ENCODE data around the gene HAUS8.

The HAUS8 gene

GRCh38 chr19:17079710-17080439, 4.6 kb upstream of the HAUS8 start:
- Histone ChIP-seq H3K9ac (ENCODE audit: low read length) (peak overlapping the region; percentile 94), H3K9me3 (ENCODE audit: control insufficient read depth, low read length) (no peaks in the 10 kb centered on the region), H3K36me3 (ENCODE audit: control insufficient read depth, insufficient read depth, low read length, severe bottlenecking) (no peaks in the 10 kb centered on the region), H3K27me3 (replicated peaks; ENCODE audit: control insufficient read depth, insufficient read depth, low read length) (no peaks in the 10 kb centered on the region), H3K4me1 (ENCODE audit: control insufficient read depth, insufficient read depth, low read length) (peaks cover 50% of the 10 kb centered on the region), H3K4me3 (ENCODE audit: low read length) (peak overlapping the region; percentile 81)
- peak; percentile 97 for DNase-seq (ENCODE audit: low read depth)

- Histone ChIP-seq H3K9me3 (ENCODE audit: control insufficient read depth, low read length) (no peaks in the 10 kb centered on the region), H3K36me3 (ENCODE audit: control insufficient read depth, insufficient read depth, low read length, severe bottlenecking) (no peaks in the 10 kb centered on the region), H3K4me3 (ENCODE audit: low read length) (peak overlapping the region; percentile 81), H3K4me1 (ENCODE audit: control insufficient read depth, insufficient read depth, low read length) (peaks cover 57% of the 10 kb centered on the region), H3K9ac (ENCODE audit: low read length) (peak overlapping the region; percentile 94), H3K27me3 (replicated peaks; ENCODE audit: control insufficient read depth, insufficient read depth, low read length) (no peaks in the 10 kb centered on the region)
- DNase-seq (ENCODE audit: low read depth) = no peak
These were observed 3.9 kb upstream of the HAUS8 start for GRCh38 chr19:17078920-17079709.

GRCh38 chr19:17078036-17078919, 3.0 kb upstream of the HAUS8 start:
- Histone ChIP-seq H3K4me3 (ENCODE audit: low read length) (peak overlapping the region; percentile 81), H3K27me3 (replicated peaks; ENCODE audit: control insufficient read depth, insufficient read depth, low read length) (no peaks in the 10 kb centered on the region)
- no peak for DNase-seq (ENCODE audit: low read depth)

GRCh38 chr19:17077447-17078028, 2.3 kb upstream of the HAUS8 start:
- no peaks in the 10 kb centered on the region for H3K9me3 ChIP-seq (ENCODE audit: control insufficient read depth, low read length)
- H3K4me3 ChIP-seq (ENCODE audit: low read length) = peak overlapping the region; percentile 94
- no peaks in the 10 kb centered on the region for H3K36me3 ChIP-seq (ENCODE audit: control insufficient read depth, insufficient read depth, low read length, severe bottlenecking)
- H3K27me3 ChIP-seq (replicated peaks; ENCODE audit: control insufficient read depth, insufficient read depth, low read length) = no peaks in the 10 kb centered on the region
- no peak for DNase-seq (ENCODE audit: low read depth)
- H3K4me1 ChIP-seq (ENCODE audit: control insufficient read depth, insufficient read depth, low read length) = peaks cover 57% of the 10 kb centered on the region
- H3K9ac ChIP-seq (ENCODE audit: low read length) = peak overlapping the region; percentile 96

More at GRCh38 chr19:17078036-17078919, 3.0 kb upstream of the HAUS8 start:
- no peaks in the 10 kb centered on the region for H3K36me3 ChIP-seq (ENCODE audit: control insufficient read depth, insufficient read depth, low read length, severe bottlenecking)
- no peaks in the 10 kb centered on the region for H3K9me3 ChIP-seq (ENCODE audit: control insufficient read depth, low read length)
- H3K4me1 ChIP-seq (ENCODE audit: control insufficient read depth, insufficient read depth, low read length) = peaks cover 58% of the 10 kb centered on the region
- peak overlapping the region; percentile 94 for H3K9ac ChIP-seq (ENCODE audit: low read length)

- no peaks in the 10 kb centered on the region for H3K27me3 ChIP-seq (replicated peaks; ENCODE audit: control insufficient read depth, insufficient read depth, low read length)
- peak overlapping the region; percentile 96 for H3K9ac ChIP-seq (ENCODE audit: low read length)
- peak overlapping the region; percentile 94 for H3K4me3 ChIP-seq (ENCODE audit: low read length)
- H3K4me1 ChIP-seq (ENCODE audit: control insufficient read depth, insufficient read depth, low read length) = peaks cover 47% of the 10 kb centered on the region
- DNase-seq (ENCODE audit: low read depth) = peak; percentile 42
- no peaks in the 10 kb centered on the region for H3K9me3 ChIP-seq (ENCODE audit: control insufficient read depth, low read length)
- H3K36me3 ChIP-seq (ENCODE audit: control insufficient read depth, insufficient read depth, low read length, severe bottlenecking) = no peaks in the 10 kb centered on the region
These were observed 1.3 kb upstream of the HAUS8 start for GRCh38 chr19:17076543-17076991.

- H3K9ac ChIP-seq (ENCODE audit: low read length) = peak overlapping the region; percentile 96
These were observed 751 bp upstream of the HAUS8 start for GRCh38 chr19:17075864-17076542.

GRCh38 chr19:17074634-17075034, 618 bp downstream of the HAUS8 start:
- H3K9me3 ChIP-seq (ENCODE audit: control insufficient read depth, low read length) = no peaks in the 10 kb centered on the region
- no peaks in the 10 kb centered on the region for H3K27me3 ChIP-seq (replicated peaks; ENCODE audit: control insufficient read depth, insufficient read depth, low read length)
- peaks cover 39% of the 10 kb centered on the region for H3K4me1 ChIP-seq (ENCODE audit: control insufficient read depth, insufficient read depth, low read length)
- H3K36me3 ChIP-seq (ENCODE audit: control insufficient read depth, insufficient read depth, low read length, severe bottlenecking) = no peaks in the 10 kb centered on the region
- no peak for DNase-seq (ENCODE audit: low read depth)
- peak overlapping the region; percentile 95 for H3K9ac ChIP-seq (ENCODE audit: low read length)
- peak overlapping the region; percentile 97 for H3K4me3 ChIP-seq (ENCODE audit: low read length)

More at GRCh38 chr19:17075864-17076542, 751 bp upstream of the HAUS8 start:
- Histone ChIP-seq H3K4me1 (ENCODE audit: control insufficient read depth, insufficient read depth, low read length) (peaks cover 47% of the 10 kb centered on the region), H3K27me3 (replicated peaks; ENCODE audit: control insufficient read depth, insufficient read depth, low read length) (no peaks in the 10 kb centered on the region), H3K36me3 (ENCODE audit: control insufficient read depth, insufficient read depth, low read length, severe bottlenecking) (no peaks in the 10 kb centered on the region), H3K9me3 (ENCODE audit: control insufficient read depth, low read length) (no peaks in the 10 kb centered on the region), H3K4me3 (ENCODE audit: low read length) (peak overlapping the region; percentile 94)
- DNase-seq (ENCODE audit: low read depth) = peak; percentile 66

- H3K9me3 ChIP-seq (ENCODE audit: control insufficient read depth, low read length) = no peaks in the 10 kb centered on the region
- H3K4me1 ChIP-seq (ENCODE audit: control insufficient read depth, insufficient read depth, low read length) = peaks cover 33% of the 10 kb centered on the region
- H3K27me3 ChIP-seq (replicated peaks; ENCODE audit: control insufficient read depth, insufficient read depth, low read length) = no peaks in the 10 kb centered on the region
- H3K36me3 ChIP-seq (ENCODE audit: control insufficient read depth, insufficient read depth, low read length, severe bottlenecking) = no peaks in the 10 kb centered on the region
- DNase-seq (ENCODE audit: low read depth) = no peak
- peak overlapping the region; percentile 97 for H3K4me3 ChIP-seq (ENCODE audit: low read length)
- peak overlapping the region; percentile 95 for H3K9ac ChIP-seq (ENCODE audit: low read length)
These were observed 1.2 kb downstream of the HAUS8 start for GRCh38 chr19:17073869-17074633.

GRCh38 chr19:17070912-17071311, 4.3 kb downstream of the HAUS8 start:
- Histone ChIP-seq H3K4me3 (ENCODE audit: low read length) (no peak overlapping the region), H3K27me3 (replicated peaks; ENCODE audit: control insufficient read depth, insufficient read depth, low read length) (no peaks in the 10 kb centered on the region), H3K4me1 (ENCODE audit: control insufficient read depth, insufficient read depth, low read length) (peaks cover 8% of the 10 kb centered on the region), H3K9me3 (ENCODE audit: control insufficient read depth, low read length) (no peaks in the 10 kb centered on the region), H3K9ac (ENCODE audit: low read length) (no peak overlapping the region), H3K36me3 (ENCODE audit: control insufficient read depth, insufficient read depth, low read length, severe bottlenecking) (peaks cover 10% of the 10 kb centered on the region)
- no peak for DNase-seq (ENCODE audit: low read depth)

GRCh38 chr19:17070421-17070820, 4.8 kb downstream of the HAUS8 start:
- H3K9me3 ChIP-seq (ENCODE audit: control insufficient read depth, low read length) = no peaks in the 10 kb centered on the region
- H3K27me3 ChIP-seq (replicated peaks; ENCODE audit: control insufficient read depth, insufficient read depth, low read length) = no peaks in the 10 kb centered on the region
- H3K36me3 ChIP-seq (ENCODE audit: control insufficient read depth, insufficient read depth, low read length, severe bottlenecking) = peaks cover 10% of the 10 kb centered on the region
- no peak for DNase-seq (ENCODE audit: low read depth)
- H3K9ac ChIP-seq (ENCODE audit: low read length) = no peak overlapping the region
- H3K4me3 ChIP-seq (ENCODE audit: low read length) = no peak overlapping the region
- H3K4me1 ChIP-seq (ENCODE audit: control insufficient read depth, insufficient read depth, low read length) = peaks cover 8% of the 10 kb centered on the region
